Sigmoid colon (tissue), 7 donors: Measurements from ENCODE around the gene PRIM2. TPM values are rescaled to one million over a fixed set of nuclear protein-coding genes. Genes with fewer than 3 reads are reported as not detected.
"Not testable (repeated sequence)": the region's sequence is repeated elsewhere in the genome, so short reads cannot be mapped to it uniquely, and the experiment has no call there.

Source experiments
- DNase-seq: peaks from one replicate; pipeline ENCODE4 v3.0.0-alpha.2; 2019
- H3K27ac ChIP-seq, 4 donors: fragments of 200-600 bp; sonication (generic); one replicate each; pipeline ENCODE4 v1.5.1; 2016 to 2019; ENCODE audit warnings: mild to moderate bottlenecking in 1 of 4
- H3K27me3 ChIP-seq, 3 donors: fragments of 200-600 bp; sonication (generic); one replicate each; pipeline ENCODE4 v1.5.1; 2019; ENCODE audit warnings: mild to moderate bottlenecking in 1 of 3
- H3K36me3 ChIP-seq, 4 donors: fragments of 200-600 bp; sonication (generic); one replicate each; pipeline ENCODE4 v1.5.1; 2016 to 2019
- H3K4me1 ChIP-seq, 4 donors: fragments of 200-600 bp; sonication (generic); one replicate each; pipeline ENCODE4 v1.5.1; 2017 to 2019
- H3K4me3 ChIP-seq, 4 donors: fragments of 200-600 bp; sonication (generic); one replicate each; pipeline ENCODE4 v1.5.1; 2017 to 2019; ENCODE audit warnings: mild to moderate bottlenecking in 2 of 4, moderate library complexity in 1 of 4
- H3K9me3 ChIP-seq, 4 donors: fragments of 200-600 bp in 3 of 4; sonication (generic) in 3 of 4; one replicate each; pipeline versions ENCODE4 v1.5.1 to v1.6.1; 2013 to 2019
- CTCF ChIP-seq, 4 experiments: fragments of 450-650 bp in 3 of 4; fragments of 200-600 bp in 1 of 4; IDR thresholded peaks; one replicate each; pipeline ENCODE4 v1.5.1; 2016 to 2019; ENCODE audit warnings: antibody characterized with exemption in 4 of 4, mild to moderate bottlenecking in 3 of 4, moderate library complexity in 2 of 4
- WGBS, 2 donors: extraction: QIAGEN DNeasy Blood & Tissue Kit; methylation state at CpG; one replicate each; pipeline ENCODE4 v1.1.7; 2013; 5-methylcytosine and 5-hydroxymethylcytosine counted together
- intact Hi-C: fragments of 100-400 bp; cut with DNase I; formaldehyde crosslinking; loops from one replicate; pipeline ENCODE4 v1.15.1; 2023
- polyA plus RNA-seq, 3 donors: library from polyadenylated mRNA; stranded (reverse); fragments of 200-250 nt; gene quantifications; one replicate each; pipeline ENCODE4 v1.2.3, GENCODE V29; 2013
- total RNA-seq, 4 donors: library from RNA; depleted of rRNA; stranded (reverse); fragments of >200 nt; gene quantifications; one replicate each; pipeline ENCODE4 v1.1.0, GENCODE V29; 2016
- donor health status: healthy with polysubstance abuse.
- donor health status: Bipolar disorder and iron deficiency.
- donor health status: healthy.

PRIM2 gene
- total and polyA plus RNA-seq, 7 donors = 3.6 to 14.7 (median 10.7) TPM

DNA sequence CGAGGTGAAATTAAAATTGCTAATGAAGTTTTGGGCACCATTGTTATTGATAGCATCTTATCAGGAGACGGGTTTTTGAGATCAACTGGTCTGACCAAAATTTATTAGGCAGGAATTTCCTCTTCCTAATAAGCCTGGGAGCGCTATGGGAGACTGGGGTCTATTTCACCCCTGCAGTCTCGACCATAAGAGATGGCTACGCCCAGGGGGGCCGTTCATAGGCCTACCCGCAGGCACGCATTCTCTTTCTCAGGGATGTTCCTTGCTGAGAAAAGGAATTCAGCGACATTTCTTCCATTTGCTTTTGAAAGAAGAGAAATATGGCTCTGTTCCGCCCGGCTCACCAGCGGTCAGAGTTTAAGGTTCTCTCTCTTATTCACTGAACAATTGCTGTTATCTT is 201.8 kb downstream of the PRIM2 start:
- H3K9me3 ChIP-seq, H3K27me3 ChIP-seq, DNase-seq, H3K4me1 ChIP-seq, H3K27ac ChIP-seq, H3K36me3 ChIP-seq, H3K4me3 ChIP-seq, intact Hi-C loops: not testable (repeated sequence)
- WGBS, 2 donors = 87 to 93% methylated on average over 12 of the region's 12 CpGs

DNA sequence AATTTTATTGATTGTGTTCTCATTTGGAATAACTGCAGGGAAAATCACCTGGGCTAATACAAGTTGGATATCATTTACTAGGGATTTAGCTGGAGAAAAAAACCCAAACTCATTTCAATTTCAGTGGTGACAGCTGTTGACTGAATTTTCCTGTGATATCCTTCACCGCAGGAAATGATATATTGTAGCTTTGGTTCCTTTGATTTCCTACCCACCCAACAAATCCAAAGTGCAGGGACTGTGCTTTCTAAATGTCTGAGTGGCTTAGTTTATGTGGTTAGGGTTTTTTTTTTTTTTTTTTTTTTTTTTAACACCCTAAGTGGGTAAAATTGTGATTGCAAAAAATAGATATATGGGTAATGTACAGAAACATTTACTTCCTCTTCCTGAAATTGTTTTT is 203.7 kb downstream of the PRIM2 start:
- H3K27me3 ChIP-seq, H3K9me3 ChIP-seq, H3K4me1 ChIP-seq, H3K27ac ChIP-seq, H3K4me3 ChIP-seq, DNase-seq, H3K36me3 ChIP-seq, intact Hi-C loops: not testable (repeated sequence)
- WGBS, 2 donors = 40 to 90% methylated on average over 1 of the region's 1 CpG

DNA sequence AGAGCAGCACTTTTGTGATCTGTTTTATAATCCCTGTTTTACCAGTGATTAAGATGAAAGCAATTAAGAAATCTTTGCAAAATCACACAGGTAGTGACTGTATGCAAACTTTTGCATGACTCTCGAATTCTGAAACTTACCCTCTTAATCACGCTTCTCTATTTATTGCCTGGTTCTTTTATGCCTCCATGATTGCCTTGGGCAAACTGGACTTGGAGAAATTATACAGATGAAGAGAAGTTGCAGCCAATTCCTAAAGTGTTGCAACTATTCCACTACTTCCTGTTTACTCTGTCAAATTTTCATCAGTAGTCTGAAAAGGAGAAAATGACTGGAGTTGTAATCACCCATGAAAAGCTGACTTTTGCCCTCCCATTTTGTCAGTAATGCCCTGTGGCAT is 205.8 kb downstream of the PRIM2 start:
- H3K4me1 ChIP-seq, H3K4me3 ChIP-seq, H3K27ac ChIP-seq, H3K9me3 ChIP-seq, H3K36me3 ChIP-seq, intact Hi-C loops, DNase-seq, H3K27me3 ChIP-seq: not testable (repeated sequence)
- WGBS, 2 donors = 90 to 92% methylated on average over 2 of the region's 2 CpGs

- DNase-seq, H3K4me3 ChIP-seq, H3K9me3 ChIP-seq, H3K27ac ChIP-seq, intact Hi-C loops, H3K4me1 ChIP-seq, H3K36me3 ChIP-seq, H3K27me3 ChIP-seq: not testable (repeated sequence)
- 100% methylated on average over 1 of the region's 1 CpG; no CpG with 5 or more reads in 1 of the 2 donors for WGBS, 2 donors
Measured at GRCh38 chr6:57529755-57530154, 212.3 kb downstream of the PRIM2 start.

DNA sequence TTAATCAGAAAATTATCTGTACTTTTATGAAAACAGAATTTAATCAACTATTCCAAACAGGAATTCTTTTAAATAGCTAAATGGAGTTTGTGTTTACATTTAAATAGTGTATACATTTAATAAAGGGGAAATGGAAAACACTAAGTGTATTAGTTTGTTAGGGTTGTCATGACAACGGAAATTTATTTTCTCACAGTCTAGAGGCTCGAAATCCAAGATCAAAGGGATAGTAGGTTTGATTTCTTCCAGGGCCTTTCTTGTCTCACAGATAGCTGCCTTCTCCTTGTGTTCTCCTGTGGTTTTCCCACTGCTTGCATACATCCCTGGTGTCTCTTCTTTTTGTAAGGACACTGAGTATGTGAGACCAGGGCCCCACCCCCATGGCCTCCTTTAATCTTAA is 215.2 kb downstream of the PRIM2 start:
- 91 to 92% methylated on average over 2 of the region's 2 CpGs for WGBS, 2 donors
- DNase-seq = not testable (repeated sequence)

GRCh38 chr6:57535121-57535520 is 217.7 kb downstream of the PRIM2 start:
- H3K4me1 ChIP-seq, H3K27ac ChIP-seq, H3K36me3 ChIP-seq, DNase-seq, H3K4me3 ChIP-seq, intact Hi-C loops, H3K27me3 ChIP-seq, H3K9me3 ChIP-seq: not testable (repeated sequence)
- 67 to 94% methylated on average over 1 to 2 of the region's 2 CpGs for WGBS, 2 donors

More for the DNA sequence above, 215.2 kb downstream of the PRIM2 start:
- H3K27ac ChIP-seq, H3K4me1 ChIP-seq, H3K27me3 ChIP-seq, H3K36me3 ChIP-seq, intact Hi-C loops, H3K9me3 ChIP-seq, H3K4me3 ChIP-seq: not testable (repeated sequence)

- H3K9me3 ChIP-seq, H3K4me1 ChIP-seq, H3K27ac ChIP-seq, H3K4me3 ChIP-seq, DNase-seq, intact Hi-C loops, H3K36me3 ChIP-seq, H3K27me3 ChIP-seq: not testable (repeated sequence)
- 79 to 83% methylated on average over 1 of the region's 1 CpG for WGBS, 2 donors
- TF ChIP-seq CTCF (IDR thresholded peaks at IDR 0.05) = peak in 1 of 4 experiments; percentile 6
Measured at GRCh38 chr6:57535994-57536393, 218.6 kb downstream of the PRIM2 start.

DNA sequence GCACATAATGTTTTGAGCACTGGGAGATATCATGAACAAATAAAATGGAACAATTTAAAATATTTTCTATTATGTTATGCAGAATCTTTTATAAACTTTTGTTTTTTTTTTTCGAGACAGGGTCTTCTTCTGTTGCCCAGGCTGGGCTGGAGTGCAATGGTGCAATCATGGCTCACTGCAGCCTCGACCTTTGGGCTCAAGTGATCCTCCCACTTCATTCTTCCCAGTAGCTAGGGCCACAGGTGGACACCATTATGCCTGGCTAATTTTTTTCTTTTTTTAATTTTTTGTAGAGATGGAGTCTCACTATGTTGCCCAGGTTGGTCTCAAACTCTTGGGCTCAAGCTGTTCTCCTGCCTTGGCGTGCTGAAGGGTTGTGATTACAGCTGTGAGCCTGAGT is 220.5 kb downstream of the PRIM2 start:
- H3K4me3 ChIP-seq, H3K4me1 ChIP-seq, H3K27me3 ChIP-seq, intact Hi-C loops, H3K27ac ChIP-seq, H3K36me3 ChIP-seq, H3K9me3 ChIP-seq, DNase-seq: not testable (repeated sequence)
- WGBS, 2 donors = 97% methylated on average over 3 of the region's 3 CpGs

DNA sequence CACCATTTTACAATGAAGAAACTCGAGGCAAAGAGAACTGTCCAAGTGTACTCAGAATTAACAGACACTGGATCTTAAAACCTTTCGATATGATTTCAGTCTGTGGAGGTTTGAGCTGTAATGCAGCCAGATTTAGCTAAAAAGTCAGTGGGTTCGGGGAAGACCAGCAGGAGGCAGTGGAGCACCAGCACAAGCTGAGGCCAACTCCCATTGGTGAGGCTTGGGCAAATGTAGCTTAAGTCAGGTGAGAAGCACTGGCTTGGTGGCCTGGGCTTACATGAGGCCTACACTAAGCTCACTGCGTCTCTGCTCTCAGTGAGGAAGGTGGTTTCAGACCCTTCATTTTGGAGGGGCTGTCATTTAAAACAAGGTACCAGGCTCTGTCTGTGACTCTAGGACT is 234.5 kb downstream of the PRIM2 start:
- WGBS, 2 donors = 97 to 98% methylated on average over 3 of the region's 4 CpGs
- H3K27ac ChIP-seq, H3K36me3 ChIP-seq, H3K4me1 ChIP-seq, H3K9me3 ChIP-seq, DNase-seq, H3K4me3 ChIP-seq, H3K27me3 ChIP-seq, intact Hi-C loops: not testable (repeated sequence)

DNA sequence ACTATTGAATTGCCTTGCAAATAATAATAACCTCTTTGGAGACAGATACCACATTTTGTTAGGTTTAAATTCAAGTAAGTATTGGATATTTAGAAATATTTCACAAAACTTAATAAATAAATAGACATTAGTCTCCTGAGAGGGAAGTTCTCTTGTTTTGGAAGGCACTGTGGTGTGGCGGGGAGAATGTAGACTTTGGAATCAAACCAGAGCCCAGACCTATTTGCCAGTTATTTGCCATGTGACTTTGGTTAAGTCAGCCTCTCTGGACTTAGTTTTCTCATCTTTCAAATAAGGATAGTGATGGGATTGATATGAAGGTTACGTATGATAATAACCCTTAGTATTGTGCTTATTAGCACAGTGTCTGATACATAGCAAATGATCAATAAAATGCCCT is 240.4 kb downstream of the PRIM2 start:
- H3K27me3 ChIP-seq, H3K4me1 ChIP-seq, H3K27ac ChIP-seq, DNase-seq, H3K36me3 ChIP-seq, intact Hi-C loops, H3K9me3 ChIP-seq, H3K4me3 ChIP-seq: not testable (repeated sequence)
- WGBS, 2 donors = 97% methylated on average over 2 of the region's 2 CpGs

DNA sequence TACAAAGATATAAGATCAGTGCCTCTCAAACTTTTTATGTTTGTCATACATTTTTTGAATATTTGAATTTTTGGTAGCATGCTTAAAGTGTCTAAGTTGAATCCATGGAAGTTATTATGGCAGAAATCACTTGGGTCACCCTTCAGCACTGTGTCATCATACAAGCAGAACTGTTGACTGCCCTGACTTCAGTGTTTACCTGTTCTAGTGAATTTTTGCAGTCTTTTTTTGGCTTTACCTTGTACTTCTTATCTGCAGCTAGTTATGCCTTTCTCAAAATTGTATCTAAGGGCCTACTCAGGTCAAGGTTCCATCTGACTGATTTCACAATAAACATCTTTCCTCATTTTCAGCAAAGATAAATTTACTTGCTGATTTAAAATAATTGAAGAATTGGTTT is 241.7 kb downstream of the PRIM2 start:
- H3K9me3 ChIP-seq, DNase-seq, H3K27me3 ChIP-seq, H3K36me3 ChIP-seq, intact Hi-C loops, H3K27ac ChIP-seq, H3K4me1 ChIP-seq, H3K4me3 ChIP-seq: not testable (repeated sequence)

DNA sequence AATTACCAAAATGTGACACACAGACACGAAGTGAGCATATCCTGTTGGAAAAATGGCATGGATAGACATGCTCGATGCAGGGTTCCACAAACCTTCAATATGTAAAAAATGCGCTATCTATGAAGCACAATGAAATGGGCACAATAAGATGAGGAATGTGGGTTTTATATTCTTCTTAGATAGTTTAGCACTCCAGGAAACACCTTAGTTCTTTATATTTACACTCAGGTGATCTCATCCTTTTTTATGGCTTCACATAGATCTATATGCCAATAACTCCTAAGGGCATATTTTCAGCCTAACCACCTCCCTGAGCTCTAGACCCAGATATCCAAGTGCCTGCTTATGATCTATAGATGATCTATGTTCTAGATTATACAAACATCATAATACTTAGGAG is 244.8 kb downstream of the PRIM2 start:
- DNase-seq, H3K4me1 ChIP-seq, H3K9me3 ChIP-seq, intact Hi-C loops, H3K4me3 ChIP-seq, H3K27me3 ChIP-seq, H3K27ac ChIP-seq, H3K36me3 ChIP-seq: not testable (repeated sequence)
- WGBS, 2 donors = 61 to 90% methylated on average over 3 of the region's 3 CpGs

DNA sequence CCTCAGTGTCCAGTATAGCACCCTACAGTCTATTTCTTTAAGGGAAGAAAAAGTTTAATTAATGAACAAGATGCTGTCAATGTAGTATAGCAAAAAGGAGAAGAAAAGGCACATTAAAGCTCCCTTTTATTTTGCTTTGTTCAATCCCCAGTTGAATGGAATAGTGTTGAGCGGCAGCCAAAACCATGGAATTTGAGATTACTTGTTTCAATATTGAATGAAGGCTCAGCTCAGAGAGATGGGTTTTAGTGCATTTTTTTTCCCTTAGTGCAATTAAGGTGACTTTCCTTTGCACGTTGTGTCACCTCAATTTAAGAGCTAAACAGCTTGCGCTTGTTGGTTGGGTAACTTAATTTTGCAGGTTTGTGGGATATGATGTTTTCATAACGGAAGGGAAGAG is 254.7 kb downstream of the PRIM2 start:
- H3K36me3 ChIP-seq, H3K4me1 ChIP-seq, intact Hi-C loops, H3K4me3 ChIP-seq, H3K27me3 ChIP-seq, H3K27ac ChIP-seq, DNase-seq, H3K9me3 ChIP-seq: not testable (repeated sequence)
- WGBS, 2 donors = 87 to 94% methylated on average over 4 of the region's 4 CpGs
